ENCODE data around the gene SORCS2. TPM values are rescaled to one million over a fixed set of nuclear protein-coding genes. Genes with fewer than 3 reads are reported as not detected.
"Not testable (repeated sequence)": the region's sequence is repeated elsewhere in the genome, so short reads cannot be mapped to it uniquely, and the experiment has no call there.

The SORCS2 gene
- total and polyA plus RNA-seq, 2 donors (not counting 1 experiment from before 2014, with no cell fraction given): not detected

- H3K27me3 Mint-ChIP-seq: no peaks in the 10 kb centered on the region
- no peak for TF ChIP-seq EZH2 (IDR thresholded peaks at IDR 0.05; ENCODE audit: borderline replicate concordance, insufficient read depth, low read depth, low read length, poor library complexity, severe bottlenecking)
- TF ChIP-seq, protein P1, sequence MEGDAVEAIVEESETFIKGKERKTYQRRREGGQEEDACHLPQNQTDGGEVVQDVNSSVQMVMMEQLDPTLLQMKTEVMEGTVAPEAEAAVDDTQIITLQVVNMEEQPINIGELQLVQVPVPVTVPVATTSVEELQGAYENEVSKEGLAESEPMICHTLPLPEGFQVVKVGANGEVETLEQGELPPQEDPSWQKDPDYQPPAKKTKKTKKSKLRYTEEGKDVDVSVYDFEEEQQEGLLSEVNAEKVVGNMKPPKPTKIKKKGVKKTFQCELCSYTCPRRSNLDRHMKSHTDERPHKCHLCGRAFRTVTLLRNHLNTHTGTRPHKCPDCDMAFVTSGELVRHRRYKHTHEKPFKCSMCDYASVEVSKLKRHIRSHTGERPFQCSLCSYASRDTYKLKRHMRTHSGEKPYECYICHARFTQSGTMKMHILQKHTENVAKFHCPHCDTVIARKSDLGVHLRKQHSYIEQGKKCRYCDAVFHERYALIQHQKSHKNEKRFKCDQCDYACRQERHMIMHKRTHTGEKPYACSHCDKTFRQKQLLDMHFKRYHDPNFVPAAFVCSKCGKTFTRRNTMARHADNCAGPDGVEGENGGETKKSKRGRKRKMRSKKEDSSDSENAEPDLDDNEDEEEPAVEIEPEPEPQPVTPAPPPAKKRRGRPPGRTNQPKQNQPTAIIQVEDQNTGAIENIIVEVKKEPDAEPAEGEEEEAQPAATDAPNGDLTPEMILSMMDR (IDR thresholded peaks at IDR 0.05): no peak
- no peaks in the 10 kb centered on the region for H3K36me3 ChIP-seq (replicated peaks in 1 of 2; ENCODE audit: control extremely low read depth in 1 of 2, control insufficient read depth in 1 of 2, extremely low read depth in 1 of 2, insufficient read depth in 2 of 2, low read length in 1 of 2)
- H3K4me1 Mint-ChIP-seq: no peaks in the 10 kb centered on the region
- no peaks in the 10 kb centered on the region for H4K20me1 ChIP-seq (ENCODE audit: control insufficient read depth, insufficient read depth, low read length, poor library complexity, severe bottlenecking)
- 56% methylated on average over 2 of the region's 2 CpGs for WGBS (ENCODE audit: insufficient coverage)
- no peak overlapping the region for H2AFZ ChIP-seq (ENCODE audit: insufficient read depth, low read depth, low read length, poor library complexity, severe bottlenecking)
- no peaks in the 10 kb centered on the region for H3K79me2 ChIP-seq (ENCODE audit: control insufficient read depth, insufficient read depth, low read length)
- POLR2A ChIA-PET: no interaction called here
- no peak overlapping the region for H3K27ac ChIP-seq (ENCODE audit: low read length in 2 of 2)
- DNase-seq (no peak), ATAC-seq (ENCODE audit: low read depth) (no peak)
- H3K9me3 Mint-ChIP-seq (ENCODE audit: insufficient read depth): peaks cover 1% of the 10 kb centered on the region
- no peak overlapping the region for H3K4me3 Mint-ChIP-seq
- no peaks in the 10 kb centered on the region for H3K4me1 ChIP-seq (ENCODE audit: control insufficient read depth in 2 of 2, insufficient read depth in 2 of 2, low read length in 2 of 2)
- CTCF ChIA-PET: no interaction called here
- H3K27ac Mint-ChIP-seq: no peak overlapping the region
- no peak overlapping the region for H3K9ac ChIP-seq (ENCODE audit: low read length)
- H3K27me3 ChIP-seq (replicated peaks in 1 of 4; ENCODE audit: control extremely low read depth in 1 of 4, control insufficient read depth in 3 of 4, insufficient read depth in 4 of 4, low read length in 3 of 4): no peaks in the 10 kb centered on the region
- H3K4me2 ChIP-seq (replicated peaks; ENCODE audit: low read depth, low read length, poor library complexity, severe bottlenecking): no peak overlapping the region
- intact Hi-C loops (cut with micrococcal nuclease): no loop called here
- H3K4me3 ChIP-seq (ENCODE audit: control extremely low read depth in 1 of 5, extremely low read depth in 1 of 5, insufficient read depth in 1 of 5, low read depth in 2 of 5, low read length in 4 of 5): no peak overlapping the region
- H3K9me3 ChIP-seq (ENCODE audit: control extremely low read depth in 1 of 3, control insufficient read depth in 2 of 3, insufficient read depth in 1 of 3, low read length in 2 of 3): peaks cover 0 to 26% (median 4%) of the 10 kb centered on the region in 3 donors
Observed at GRCh38 chr4:7214359-7214758, 22.0 kb downstream of the SORCS2 start.

GRCh38 chr4:7215187-7215586, 22.8 kb downstream of the SORCS2 start:
- POLR2A ChIA-PET; H3K4me1 Mint-ChIP-seq; H3K4me2 ChIP-seq (replicated peaks; ENCODE audit: low read depth, low read length, poor library complexity, severe bottlenecking); H3K27me3 ChIP-seq (replicated peaks in 1 of 4; ENCODE audit: control extremely low read depth in 1 of 4, control insufficient read depth in 3 of 4, insufficient read depth in 4 of 4, low read length in 3 of 4); H3K36me3 ChIP-seq (replicated peaks in 1 of 2; ENCODE audit: control extremely low read depth in 1 of 2, control insufficient read depth in 1 of 2, extremely low read depth in 1 of 2, insufficient read depth in 2 of 2, low read length in 1 of 2); H2AFZ ChIP-seq (ENCODE audit: insufficient read depth, low read depth, low read length, poor library complexity, severe bottlenecking); H3K4me1 ChIP-seq (ENCODE audit: control insufficient read depth in 2 of 2, insufficient read depth in 2 of 2, low read length in 2 of 2); H3K27me3 Mint-ChIP-seq; ATAC-seq (ENCODE audit: low read depth); H3K27ac ChIP-seq (ENCODE audit: low read length in 2 of 2); CTCF ChIA-PET; H3K4me3 Mint-ChIP-seq; H3K4me3 ChIP-seq (ENCODE audit: control extremely low read depth in 1 of 5, extremely low read depth in 1 of 5, insufficient read depth in 1 of 5, low read depth in 2 of 5, low read length in 4 of 5); H3K79me2 ChIP-seq (ENCODE audit: control insufficient read depth, insufficient read depth, low read length); H3K9me3 Mint-ChIP-seq (ENCODE audit: insufficient read depth); DNase-seq; H3K27ac Mint-ChIP-seq; H4K20me1 ChIP-seq (ENCODE audit: control insufficient read depth, insufficient read depth, low read length, poor library complexity, severe bottlenecking); H3K9ac ChIP-seq (ENCODE audit: low read length); intact Hi-C loops (cut with micrococcal nuclease): not testable (repeated sequence)
- 91% methylated on average over 17 of the region's 29 CpGs for WGBS (ENCODE audit: insufficient coverage)
- peaks cover 0 to 26% (median 4%) of the 10 kb centered on the region in 3 donors for H3K9me3 ChIP-seq (ENCODE audit: control extremely low read depth in 1 of 3, control insufficient read depth in 2 of 3, insufficient read depth in 1 of 3, low read length in 2 of 3)
